ENCODE measurements around the gene TNFRSF18. TPM values are rescaled to one million over a fixed set of nuclear protein-coding genes. Genes with fewer than 3 reads are reported as not detected.

Gene TNFRSF18
- polyA plus RNA-seq, 1 donor (not counting 4 experiments of a cell fraction or from before 2014, with no cell fraction given), result 0.21 TPM

- Histone ChIP-seq H3K4me2 (ENCODE audit: control insufficient read depth, extremely low read depth, insufficient read depth, low read depth, low read length) (peak overlapping the region; percentile 48), H3K27ac (ENCODE audit: control insufficient read depth, insufficient read depth, low read length) (no peak overlapping the region), H3K36me3 (ENCODE audit: control insufficient read depth in 2 of 2, extremely low read depth in 1 of 2, insufficient read depth in 2 of 2, low read length in 2 of 2) (no peaks in the 10 kb centered on the region), H3K4me3 (ENCODE audit: control insufficient read depth in 2 of 3, extremely low read depth in 1 of 3, insufficient read depth in 2 of 3, low read depth in 1 of 3, low read length in 3 of 3) (peak overlapping the region in 2 of 3 experiments; percentile 22 to 33), H3K27me3 (ENCODE audit: control insufficient read depth, extremely low read depth, insufficient read depth, low read length) (peaks cover 29% of the 10 kb centered on the region), H4K20me1 (ENCODE audit: control insufficient read depth, extremely low read depth, insufficient read depth, low read length) (no peaks in the 10 kb centered on the region), H2AFZ (ENCODE audit: control insufficient read depth, low read length) (no peak overlapping the region), H3K9me1 (ENCODE audit: control insufficient read depth, extremely low read depth, insufficient read depth, low read length) (no peaks in the 10 kb centered on the region), H3K9ac (ENCODE audit: control insufficient read depth, extremely low read depth, insufficient read depth, low read length) (peak overlapping the region; percentile 37), H3K4me1 (ENCODE audit: control insufficient read depth, extremely low read depth, insufficient read depth, low read length) (peaks cover 3% of the 10 kb centered on the region), H3K9me3 (ENCODE audit: control insufficient read depth, low read depth, low read length) (no peaks in the 10 kb centered on the region), H3K79me2 (ENCODE audit: control insufficient read depth, insufficient read depth, low read length) (no peaks in the 10 kb centered on the region)
- no peak for DNase-seq (ENCODE audit: low read depth, low spot score)
- FAIRE-seq, result no peak
- dilution Hi-C loops (cut with MboI; ENCODE audit: extremely low pct_ligation_motif_present, low sequenced_read_pairs), result no loop called here
- TF ChIP-seq, protein P1, sequence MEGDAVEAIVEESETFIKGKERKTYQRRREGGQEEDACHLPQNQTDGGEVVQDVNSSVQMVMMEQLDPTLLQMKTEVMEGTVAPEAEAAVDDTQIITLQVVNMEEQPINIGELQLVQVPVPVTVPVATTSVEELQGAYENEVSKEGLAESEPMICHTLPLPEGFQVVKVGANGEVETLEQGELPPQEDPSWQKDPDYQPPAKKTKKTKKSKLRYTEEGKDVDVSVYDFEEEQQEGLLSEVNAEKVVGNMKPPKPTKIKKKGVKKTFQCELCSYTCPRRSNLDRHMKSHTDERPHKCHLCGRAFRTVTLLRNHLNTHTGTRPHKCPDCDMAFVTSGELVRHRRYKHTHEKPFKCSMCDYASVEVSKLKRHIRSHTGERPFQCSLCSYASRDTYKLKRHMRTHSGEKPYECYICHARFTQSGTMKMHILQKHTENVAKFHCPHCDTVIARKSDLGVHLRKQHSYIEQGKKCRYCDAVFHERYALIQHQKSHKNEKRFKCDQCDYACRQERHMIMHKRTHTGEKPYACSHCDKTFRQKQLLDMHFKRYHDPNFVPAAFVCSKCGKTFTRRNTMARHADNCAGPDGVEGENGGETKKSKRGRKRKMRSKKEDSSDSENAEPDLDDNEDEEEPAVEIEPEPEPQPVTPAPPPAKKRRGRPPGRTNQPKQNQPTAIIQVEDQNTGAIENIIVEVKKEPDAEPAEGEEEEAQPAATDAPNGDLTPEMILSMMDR (optimal IDR thresholded peaks at IDR 0.05 in 1 of 3, IDR thresholded peaks at IDR 0.05 in 1 of 3, conservative IDR thresholded peaks at IDR 0.05 in 1 of 3; ENCODE audit: extremely low read depth in 1 of 3, insufficient read depth in 2 of 3, low read length in 3 of 3), result no peak
- TF ChIP-seq EZH2 (IDR thresholded peaks at IDR 0.05; ENCODE audit: low read length), result no peak
These were observed 5.2 kb downstream of the TNFRSF18 start for GRCh38 chr1:1200876-1201810.

- no peak for TF ChIP-seq EZH2 (IDR thresholded peaks at IDR 0.05; ENCODE audit: low read length)
- TF ChIP-seq, protein P1 (optimal IDR thresholded peaks at IDR 0.05 in 1 of 3, IDR thresholded peaks at IDR 0.05 in 1 of 3, conservative IDR thresholded peaks at IDR 0.05 in 1 of 3; ENCODE audit: extremely low read depth in 1 of 3, insufficient read depth in 2 of 3, low read length in 3 of 3), result no peak
- DNase-seq (ENCODE audit: low read depth, low spot score) (no peak), FAIRE-seq (no peak)
- no peaks in the 10 kb centered on the region for H4K20me1 ChIP-seq (ENCODE audit: control insufficient read depth, extremely low read depth, insufficient read depth, low read length)
- H3K79me2 ChIP-seq (ENCODE audit: control insufficient read depth, insufficient read depth, low read length), result no peaks in the 10 kb centered on the region
- peaks cover 3% of the 10 kb centered on the region for H3K4me1 ChIP-seq (ENCODE audit: control insufficient read depth, extremely low read depth, insufficient read depth, low read length)
- no peak overlapping the region for H3K27ac ChIP-seq (ENCODE audit: control insufficient read depth, insufficient read depth, low read length)
- dilution Hi-C loops (cut with MboI; ENCODE audit: extremely low pct_ligation_motif_present, low sequenced_read_pairs), result no loop called here
- no peak overlapping the region for H3K4me2 ChIP-seq (ENCODE audit: control insufficient read depth, extremely low read depth, insufficient read depth, low read depth, low read length)
- H3K9me3 ChIP-seq (ENCODE audit: control insufficient read depth, low read depth, low read length), result no peaks in the 10 kb centered on the region
- peaks cover 19% of the 10 kb centered on the region for H3K27me3 ChIP-seq (ENCODE audit: control insufficient read depth, extremely low read depth, insufficient read depth, low read length)
- no peak overlapping the region for H3K9ac ChIP-seq (ENCODE audit: control insufficient read depth, extremely low read depth, insufficient read depth, low read length)
- no peak overlapping the region for H2AFZ ChIP-seq (ENCODE audit: control insufficient read depth, low read length)
- H3K9me1 ChIP-seq (ENCODE audit: control insufficient read depth, extremely low read depth, insufficient read depth, low read length), result no peaks in the 10 kb centered on the region
- H3K36me3 ChIP-seq (ENCODE audit: control insufficient read depth in 2 of 2, extremely low read depth in 1 of 2, insufficient read depth in 2 of 2, low read length in 2 of 2), result no peaks in the 10 kb centered on the region
- H3K4me3 ChIP-seq (ENCODE audit: control insufficient read depth in 2 of 3, extremely low read depth in 1 of 3, insufficient read depth in 2 of 3, low read depth in 1 of 3, low read length in 3 of 3), result no peak overlapping the region
These were observed 6.2 kb downstream of the TNFRSF18 start for GRCh38 chr1:1199961-1200875.

Measured in keratinocyte (primary cell).